CD4-positive, alpha-beta T cell treated with Interleukin-17A for 1 hour (primary cell): ENCODE data around the gene OR2T34.
"Not testable (repeated sequence)": the region's sequence is repeated elsewhere in the genome, so short reads cannot be mapped to it uniquely, and the experiment has no call there.

ENCODE experiments used
- DNase-seq: peaks from one replicate; pipeline ENCODE4 v3.0.0-alpha.2; 2020

The OR2T34 gene

GRCh38 chr1:248574657-248575056 lies at the start of gene OR2T34:
TSS of gene OR2T34 (minus strand) at chr1:248574757. CDS start at chr1:248574757, 0 bp downstream.
- DNase-seq: not testable (repeated sequence)

GRCh38 chr1:248622570-248623001 lies 48.0 kb upstream of the OR2T34 start:
- DNase-seq: peak; percentile 35

GRCh38 chr1:248621770-248622169 lies 47.2 kb upstream of the OR2T34 start:
- DNase-seq: no peak

GRCh38 chr1:248618878-248619277 lies 44.3 kb upstream of the OR2T34 start:
- peak; percentile 42 for DNase-seq

- no peak for DNase-seq
These were observed 43.6 kb upstream of the OR2T34 start for GRCh38 chr1:248618119-248618518.

GRCh38 chr1:248613742-248614141 lies 39.2 kb upstream of the OR2T34 start:
- no peak for DNase-seq

- peak; percentile 1 for DNase-seq
These were observed 37.4 kb upstream of the OR2T34 start for GRCh38 chr1:248611883-248612414.

GRCh38 chr1:248610301-248610700 lies 35.7 kb upstream of the OR2T34 start:
- no peak for DNase-seq

GRCh38 chr1:248599396-248599795 lies 24.8 kb upstream of the OR2T34 start:
- no peak for DNase-seq

GRCh38 chr1:248597589-248597988 lies 23.0 kb upstream of the OR2T34 start, which contains the start of gene OR2T10:
TSS of gene OR2T10 (minus strand) at chr1:248597700. CDS start at chr1:248593768, 3,932 bp downstream.
- DNase-seq: no peak

- no peak for DNase-seq
These were observed 22.1 kb upstream of the OR2T34 start for GRCh38 chr1:248596615-248597014.

- no peak for DNase-seq
These were observed 18.7 kb upstream of the OR2T34 start for GRCh38 chr1:248593226-248593625.

- DNase-seq: no peak
These were observed 18.1 kb upstream of the OR2T34 start for GRCh38 chr1:248592655-248593054.

GRCh38 chr1:248590055-248590454 lies 15.5 kb upstream of the OR2T34 start:
- no peak for DNase-seq

GRCh38 chr1:248589334-248589733 lies 14.8 kb upstream of the OR2T34 start:
- DNase-seq: no peak

- no peak for DNase-seq
These were observed 10.7 kb upstream of the OR2T34 start for GRCh38 chr1:248585266-248585665.

GRCh38 chr1:248576260-248576980 lies 1.9 kb upstream of the OR2T34 start:
- no peak for DNase-seq

- not testable (repeated sequence) for DNase-seq
These were observed 701 bp downstream of the OR2T34 start for GRCh38 chr1:248573856-248574255.

- not testable (repeated sequence) for DNase-seq
These were observed 2.5 kb downstream of the OR2T34 start for GRCh38 chr1:248572049-248572448.

- DNase-seq: not testable (repeated sequence)
These were observed 3.7 kb downstream of the OR2T34 start for GRCh38 chr1:248570811-248571210.

GRCh38 chr1:248569049-248569448 lies 5.5 kb downstream of the OR2T34 start:
- not testable (repeated sequence) for DNase-seq

- DNase-seq: peak; percentile 34
These were observed 8.8 kb downstream of the OR2T34 start for GRCh38 chr1:248565530-248566373.

- DNase-seq: not testable (repeated sequence)
These were observed 11.9 kb downstream of the OR2T34 start, which contains the start of gene OR2T29 for GRCh38 chr1:248562672-248563071. TSS of gene OR2T29 (minus strand) at chr1:248562772. CDS start at chr1:248559491, 3,281 bp downstream.
